Prostate gland (tissue), 2 donors: Measurements from ENCODE around the gene ARHGAP4.

Source experiments
- POLR2A ChIP-seq: fragments of 450-650 bp; IDR thresholded peaks from one replicate; pipeline ENCODE4 v1.6.1; 2016; ENCODE audit warnings: antibody characterized with exemption, mild to moderate bottlenecking
- TF ChIP-seq, protein P1 (sequence below), 4 experiments: fragments of 200-600 bp in 2 of 4; fragments of 450-650 bp in 2 of 4; sonication (generic) in 2 of 4; IDR thresholded peaks; 1 replicate in 3 of 4; 2 replicates in 1 of 4; pipeline ENCODE4 v1.5.1; 2016 to 2019; ENCODE audit warnings: antibody characterized with exemption in 4 of 4, mild to moderate bottlenecking in 2 of 4, moderate library complexity in 2 of 4

DNA sequence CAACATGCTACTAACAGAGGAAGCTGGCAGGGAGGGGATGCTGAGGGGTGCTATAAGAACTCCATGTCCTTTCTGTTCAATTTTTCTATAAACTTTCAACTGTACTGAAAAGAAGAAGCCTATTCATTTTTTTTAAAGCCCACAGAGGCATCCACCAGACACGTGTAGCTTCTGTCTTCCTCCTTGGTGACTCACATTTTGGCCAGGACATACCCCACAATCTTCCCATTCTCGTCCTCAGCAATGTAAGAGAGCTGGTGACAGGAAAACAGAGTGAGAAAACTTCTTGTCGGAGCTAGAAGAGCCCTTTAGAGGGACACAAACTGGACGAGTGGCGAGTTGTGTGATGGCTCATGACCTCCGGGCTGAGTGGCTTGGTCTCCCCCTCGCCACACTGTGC lies 7.7 kb upstream of the ARHGAP4 start:
- TF ChIP-seq, protein P1, sequence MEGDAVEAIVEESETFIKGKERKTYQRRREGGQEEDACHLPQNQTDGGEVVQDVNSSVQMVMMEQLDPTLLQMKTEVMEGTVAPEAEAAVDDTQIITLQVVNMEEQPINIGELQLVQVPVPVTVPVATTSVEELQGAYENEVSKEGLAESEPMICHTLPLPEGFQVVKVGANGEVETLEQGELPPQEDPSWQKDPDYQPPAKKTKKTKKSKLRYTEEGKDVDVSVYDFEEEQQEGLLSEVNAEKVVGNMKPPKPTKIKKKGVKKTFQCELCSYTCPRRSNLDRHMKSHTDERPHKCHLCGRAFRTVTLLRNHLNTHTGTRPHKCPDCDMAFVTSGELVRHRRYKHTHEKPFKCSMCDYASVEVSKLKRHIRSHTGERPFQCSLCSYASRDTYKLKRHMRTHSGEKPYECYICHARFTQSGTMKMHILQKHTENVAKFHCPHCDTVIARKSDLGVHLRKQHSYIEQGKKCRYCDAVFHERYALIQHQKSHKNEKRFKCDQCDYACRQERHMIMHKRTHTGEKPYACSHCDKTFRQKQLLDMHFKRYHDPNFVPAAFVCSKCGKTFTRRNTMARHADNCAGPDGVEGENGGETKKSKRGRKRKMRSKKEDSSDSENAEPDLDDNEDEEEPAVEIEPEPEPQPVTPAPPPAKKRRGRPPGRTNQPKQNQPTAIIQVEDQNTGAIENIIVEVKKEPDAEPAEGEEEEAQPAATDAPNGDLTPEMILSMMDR (IDR thresholded peaks at IDR 0.05): no peak
- no peak for TF ChIP-seq POLR2A
